Measurements from ENCODE around the gene HCN2.

Gene HCN2

GRCh38 chr19:658916-659839, 69.5 kb downstream of the HCN2 start:
- DNase-seq, result peak; percentile 30 to 45

DNA sequence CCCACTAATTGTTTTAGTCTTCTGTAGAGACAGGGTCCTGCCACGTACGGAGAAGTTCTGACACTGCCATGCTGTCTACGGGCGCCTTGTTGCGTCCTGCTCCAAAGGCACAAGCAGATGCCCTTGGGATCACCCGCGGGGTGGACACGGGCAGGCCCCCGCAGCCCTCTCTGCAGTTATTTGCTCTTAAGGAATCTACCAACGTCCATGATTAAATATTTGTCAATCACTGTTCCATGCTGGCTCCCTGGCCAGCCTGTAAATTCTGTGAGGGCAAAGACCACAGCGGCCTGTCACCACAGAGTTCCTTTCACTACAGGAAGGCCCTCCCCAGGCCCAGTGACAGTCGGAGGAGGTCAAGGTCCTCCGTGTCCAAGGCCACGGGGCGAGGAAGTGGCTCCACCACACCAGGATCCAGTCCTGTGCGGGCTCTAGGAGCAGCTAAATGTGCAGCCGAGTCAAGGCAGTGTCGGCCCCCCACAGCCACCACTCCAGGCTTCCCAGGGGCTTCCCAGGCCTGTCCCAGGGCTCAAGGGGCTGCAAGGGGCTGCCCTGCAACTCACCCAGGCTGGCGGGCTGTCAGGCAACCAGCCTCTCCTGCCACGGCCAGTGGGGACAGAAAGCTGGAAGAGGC, 71.2 kb downstream of the HCN2 start:
- DNase-seq, result no peak

- peak; percentile 69 to 74 for DNase-seq
These were observed 71.9 kb downstream of the HCN2 start for GRCh38 chr19:661427-662196.

DNA sequence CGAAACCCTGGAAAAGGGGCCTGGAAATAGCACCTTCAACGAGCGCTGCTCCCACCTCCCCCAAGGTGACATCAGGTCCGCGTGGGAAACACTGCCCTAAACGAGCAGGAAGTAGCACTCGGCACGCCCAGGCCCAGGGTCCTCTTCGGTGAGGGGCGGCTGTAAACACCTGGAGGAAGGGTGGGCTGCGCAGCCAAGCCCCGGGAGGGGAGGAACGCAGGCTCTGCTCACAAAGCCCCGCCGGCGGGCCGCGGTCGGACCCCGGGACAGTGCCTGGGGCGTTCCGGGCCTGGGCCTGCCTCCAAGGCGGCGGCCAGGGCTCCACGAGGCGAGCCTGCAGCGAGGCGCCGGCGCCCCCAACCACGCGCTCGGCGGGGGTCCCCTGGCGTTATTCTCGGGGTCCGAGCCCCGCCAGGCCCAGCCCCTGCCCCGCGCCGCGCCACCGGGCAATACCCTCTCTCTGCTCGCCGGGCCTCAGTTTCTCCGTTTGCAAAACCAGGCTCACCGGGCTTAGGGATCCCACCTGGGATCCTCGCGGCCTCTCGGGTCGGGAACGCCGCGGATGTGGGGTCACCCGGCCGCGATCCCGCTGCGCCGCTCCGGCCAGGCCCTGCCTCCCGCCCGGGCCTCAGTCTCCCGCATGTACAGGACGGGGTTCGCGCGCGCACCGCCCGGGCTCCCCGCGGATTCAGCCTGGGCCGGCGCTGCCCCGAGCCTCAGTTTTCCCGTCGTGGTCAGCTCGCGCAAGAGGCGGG, 72.7 kb downstream of the HCN2 start:
- peak; percentile 70 to 80 for DNase-seq

- peak; percentile 94 to 97 for DNase-seq
These were observed 73.4 kb downstream of the HCN2 start, which contains the start of gene RNF126 for GRCh38 chr19:662962-663681. RNF126 (minus strand) TSS chr19:663214; CDS start chr19:663121, 93 bp downstream.

DNA sequence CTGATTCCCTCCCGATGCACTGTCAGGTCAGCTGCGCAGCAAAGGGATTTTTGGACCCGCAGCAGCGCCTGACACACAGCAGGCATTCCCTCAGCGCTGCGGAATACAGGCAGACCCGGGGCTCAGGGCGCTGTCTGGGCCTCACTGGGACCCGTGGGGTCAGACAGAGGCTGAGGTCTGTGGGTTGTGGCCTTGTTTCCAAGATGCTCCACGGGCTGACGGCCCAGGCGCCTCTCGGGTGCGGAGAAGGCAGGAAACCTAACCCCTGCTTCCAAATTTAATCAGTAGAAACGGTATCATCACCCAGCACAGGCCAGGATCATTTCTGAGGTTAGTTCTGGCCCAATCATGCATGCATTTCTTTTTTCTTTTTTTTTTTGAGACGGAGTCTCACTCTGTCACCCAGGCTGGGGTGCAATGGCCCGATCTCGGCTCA, 74.0 kb downstream of the HCN2 start:
- DNase-seq, result peak; percentile 23 to 32

DNA sequence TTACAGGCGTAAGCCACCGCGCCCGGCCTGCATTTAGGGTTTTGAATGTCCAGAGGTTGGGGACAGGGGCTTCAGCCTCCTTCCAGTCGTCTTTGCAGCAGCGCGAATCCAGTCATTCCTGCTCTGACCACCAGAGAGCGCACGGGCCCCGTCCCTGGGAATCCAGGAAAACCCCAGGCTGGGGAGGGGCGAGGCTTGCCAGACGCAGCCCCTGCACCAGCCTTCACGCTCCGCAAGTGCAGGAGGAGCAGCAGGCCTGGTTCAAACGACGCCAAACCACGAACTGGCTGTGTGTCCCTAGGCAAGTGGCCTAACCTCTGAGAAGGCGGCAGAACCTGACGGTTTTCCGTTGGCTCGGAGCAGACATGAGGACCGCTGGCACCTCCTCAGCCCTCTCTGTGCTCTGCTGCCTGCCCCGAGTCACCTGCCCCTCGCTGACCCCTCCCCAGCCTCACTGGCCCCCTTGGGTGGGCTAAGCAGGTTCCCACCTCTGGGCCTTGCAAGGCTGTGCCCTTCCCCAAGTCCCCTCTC, 75.3 kb downstream of the HCN2 start:
- peak; percentile 89 to 92 for DNase-seq
